HepG2 (cell line): ENCODE measurements around the gene ANKRD11. TPM values are rescaled to one million over a fixed set of nuclear protein-coding genes. Genes with fewer than 3 reads are reported as not detected.

ENCODE experiments used
- CC2D1A ChIP-seq: sonication (generic); formaldehyde crosslinking; IDR thresholded peaks from 2 replicates; pipeline ENCODE4 v1.8.1; 2023; ENCODE audit warnings: mild to moderate bottlenecking, missing genetic modification reagents
- FOXP4 ChIP-seq: sonication (generic); formaldehyde crosslinking; IDR thresholded peaks from 2 replicates; pipeline ENCODE4 v1.4.0; 2020; ENCODE audit warnings: missing genetic modification reagents
- FUBP1 ChIP-seq: sonication (generic); formaldehyde crosslinking; IDR thresholded peaks from 2 replicates; pipeline ENCODE4 v1.5.1; 2020; ENCODE audit warnings: missing genetic modification reagents, mild to moderate bottlenecking, borderline replicate concordance
- JUN ChIP-seq: sonication (generic); formaldehyde crosslinking; IDR thresholded peaks from 2 replicates; pipeline ENCODE4 v1.4.0; 2020; ENCODE audit warnings: mild to moderate bottlenecking, missing genetic modification reagents
- NFE2 ChIP-seq: sonication (generic); formaldehyde crosslinking; IDR thresholded peaks from 2 replicates; pipeline ENCODE4 v1.4.0; 2020; ENCODE audit warnings: missing genetic modification reagents
- NR2C2 ChIP-seq: sonication (generic); formaldehyde crosslinking; IDR thresholded peaks from 2 replicates; pipeline ENCODE4 v1.4.0; 2020; ENCODE audit warnings: missing genetic modification reagents, mild to moderate bottlenecking, moderate library complexity, borderline replicate concordance
- SMYD3 ChIP-seq: sonication (generic); formaldehyde crosslinking; IDR thresholded peaks from 2 replicates; pipeline ENCODE4 v1.8.1; 2023; ENCODE audit warnings: mild to moderate bottlenecking, missing genetic modification reagents
- ZBTB37 ChIP-seq: sonication (generic); formaldehyde crosslinking; IDR thresholded peaks from 2 replicates; pipeline ENCODE4 v1.4.0; 2020; ENCODE audit warnings: mild to moderate bottlenecking, missing genetic modification reagents
- ZFP37 ChIP-seq: sonication (generic); formaldehyde crosslinking; IDR thresholded peaks from 2 replicates; pipeline ENCODE4 v1.4.0; 2020; ENCODE audit warnings: missing genetic modification reagents, borderline replicate concordance
- ZFP91 ChIP-seq: sonication (generic); formaldehyde crosslinking; IDR thresholded peaks from 2 replicates; pipeline ENCODE4 v1.9.0; 2022; ENCODE audit warnings: missing genetic modification reagents, mild to moderate bottlenecking, borderline replicate concordance
- ZNF513 ChIP-seq: sonication (generic); formaldehyde crosslinking; conservative IDR thresholded peaks from 2 replicates; pipeline ENCODE4 v1.5.0; 2020; ENCODE audit warnings: missing genetic modification reagents
- ZNF609 ChIP-seq: sonication (generic); formaldehyde crosslinking; IDR thresholded peaks from 2 replicates; pipeline ENCODE4 v1.4.0; 2020; ENCODE audit warnings: mild to moderate bottlenecking, missing genetic modification reagents, borderline replicate concordance
- ZNF652 ChIP-seq: IDR thresholded peaks from 2 replicates; pipeline ENCODE4 v1.6.1; 2016; ENCODE audit warnings: low read depth, borderline replicate concordance
- ZNF784 ChIP-seq: sonication (generic); formaldehyde crosslinking; IDR thresholded peaks from 2 replicates; pipeline ENCODE4 v1.5.1; 2020; ENCODE audit warnings: missing genetic modification reagents, mild to moderate bottlenecking, borderline replicate concordance
- polyA plus RNA-seq, 8 experiments: library from polyadenylated mRNA; depleted of rRNA in 3 of 8; stranded (reverse) in 7 of 8; unstranded in 1 of 8; fragments of >200 nt; fragmentation: Illumina TruSeq in 4 of 8; extraction: Trizol in 4 of 8; gene quantifications; 2 replicates each; pipeline versions ENCODE4 v1.2.1 to v1.2.3, GENCODE V29; 2011 to 2016; ENCODE audit warnings: low read depth in 4 of 8, missing spikeins in 1 of 8, mixed read lengths in 1 of 8; ENCODE audit not compliant: insufficient read depth in 1 of 8
- total RNA-seq, 5 experiments: library from RNA; depleted of rRNA; stranded (reverse); fragments of >200 nt; fragmentation: Illumina TruSeq; extraction: Trizol; gene quantifications; 2 replicates each; pipeline ENCODE4 v1.2.3, GENCODE V29; 2016; ENCODE audit warnings: low read depth in 1 of 5

Gene ANKRD11
- total and polyA plus RNA-seq, 2 of the 13 experiments (the other 11 are each of a cell fraction or from before 2014, with no cell fraction given) = 21.4 to 38.4 TPM

GRCh38 chr16:89418352-89418751 lies 72.0 kb downstream of the ANKRD11 start (continued):
- TF ChIP-seq ZNF784 (no peak), ZNF652 (CRISPR knock-in tag) (no peak), ZNF609 (0 out of 2 replicates have a peak, but pooled peaks have one; percentile 37), ZNF513 (CRISPR knock-in tag) (no peak), FUBP1 (CRISPR knock-in tag) (no peak), SMYD3 (CRISPR knock-in tag) (no peak), JUN (CRISPR knock-in tag) (peak; percentile 59; the same call in 1 of the 2 replicates), NFE2 (CRISPR knock-in tag) (no peak), ZFP37 (no peak), ZFP91 (CRISPR knock-in tag) (no peak), FOXP4 (no peak), CC2D1A (CRISPR knock-in tag) (no peak), NR2C2 (peak; percentile 59; the same call in 1 of the 2 replicates), ZBTB37 (CRISPR knock-in tag) (no peak)
